MM.1S (cell line): ENCODE data around the gene GRB2.

ENCODE experiments used
- DNase-seq: peaks from one replicate; pipeline ENCODE4 v3.0.0-alpha.2; 2015
- H2AFZ ChIP-seq: fragments of 300-600 bp; sonication (generic); 2 replicates; pipeline ENCODE4 v1.6.0; 2016; ENCODE audit warnings: antibody characterized with exemption, low read length
- H3F3A ChIP-seq: fragments of 300-600 bp; sonication (generic); 2 replicates; pipeline ENCODE4 v1.6.1; 2016; ENCODE audit warnings: mild to moderate bottlenecking, antibody characterized with exemption, low read length, moderate library complexity, mixed read lengths; ENCODE audit not compliant: insufficient read depth
- H3K27ac ChIP-seq: fragments of 300-600 bp; sonication (generic); 2 replicates; pipeline ENCODE4 v1.5.1; 2016; ENCODE audit warnings: mild to moderate bottlenecking, low read length
- H3K27me3 ChIP-seq: fragments of 300-600 bp; sonication (generic); replicated peaks from 2 replicates; pipeline ENCODE4 v1.6.0; 2016; ENCODE audit warnings: low read length; ENCODE audit not compliant: insufficient read depth
- H3K36me3 ChIP-seq: fragments of 300-600 bp; sonication (generic); replicated peaks from 2 replicates; pipeline ENCODE4 v1.6.1; 2016; ENCODE audit warnings: mild to moderate bottlenecking, low read length, mixed read lengths; ENCODE audit not compliant: insufficient read depth
- H3K4me1 ChIP-seq: fragments of 300-600 bp; sonication (generic); 2 replicates; pipeline ENCODE4 v1.6.1; 2016; ENCODE audit warnings: low read length, mixed read lengths
- H3K4me2 ChIP-seq: fragments of 300-600 bp; sonication (generic); 2 replicates; pipeline ENCODE4 v1.6.0; 2016; ENCODE audit warnings: low read depth, low read length
- H3K4me3 ChIP-seq: fragments of 300-600 bp; sonication (generic); 2 replicates; pipeline ENCODE4 v1.5.1; 2016; ENCODE audit warnings: low read length, mixed read lengths
- H3K79me2 ChIP-seq: fragments of 300-600 bp; sonication (generic); 2 replicates; pipeline ENCODE4 v1.6.1; 2016; ENCODE audit warnings: mixed run types, low read length, mixed read lengths
- H3K9ac ChIP-seq: fragments of 300-600 bp; sonication (generic); 2 replicates; pipeline ENCODE4 v1.6.1; 2016; ENCODE audit warnings: low read length, mixed read lengths
- H3K9me2 ChIP-seq: fragments of 300-600 bp; sonication (generic); replicated peaks from 2 replicates; pipeline ENCODE4 v1.6.1; 2016; ENCODE audit warnings: mild to moderate bottlenecking, low read length, mixed read lengths; ENCODE audit not compliant: insufficient read depth
- H3K9me3 ChIP-seq: fragments of 300-600 bp; sonication (generic); replicated peaks from 2 replicates; pipeline ENCODE4 v1.6.1; 2016; ENCODE audit warnings: mild to moderate bottlenecking, low read length, mixed read lengths; ENCODE audit not compliant: insufficient read depth
- H4K20me1 ChIP-seq: fragments of 300-600 bp; sonication (generic); 2 replicates; pipeline ENCODE4 v1.6.1; 2016; ENCODE audit warnings: mild to moderate bottlenecking, low read length, moderate library complexity, mixed read lengths; ENCODE audit not compliant: insufficient read depth
- EZH2 ChIP-seq: fragments of 300-600 bp; sonication (generic); optimal IDR thresholded peaks from 2 replicates; pipeline ENCODE3; 2017; ENCODE audit warnings: low read depth, mild to moderate bottlenecking, antibody characterized with exemption, low read length, mixed read lengths
- EZH2phosphoT487 ChIP-seq: fragments of 300-600 bp; sonication (generic); IDR thresholded peaks from 2 replicates; pipeline ENCODE4 v1.6.1; 2018; ENCODE audit warnings: antibody characterized with exemption, low read length
- TF ChIP-seq, protein P1 (sequence below): fragments of 300-600 bp; sonication (generic); IDR thresholded peaks from 2 replicates; pipeline ENCODE4 v1.5.1; 2016; ENCODE audit warnings: antibody characterized with exemption, low read length, mixed read lengths

GRB2 gene

GRCh38 chr17:75289832-75290337 is 115.6 kb downstream of the GRB2 start:
- Histone ChIP-seq H3K79me2 (peaks cover 41% of the 10 kb centered on the region), H3K36me3 (peaks cover 11% of the 10 kb centered on the region; the same call in 1 of the 2 replicates), H3K9me3 (no peaks in the 10 kb centered on the region), H3K27ac (peak overlapping the region; percentile 79), H3K4me3 (peak overlapping the region; percentile 87), H4K20me1 (no peaks in the 10 kb centered on the region), H3K4me2 (peak overlapping the region; percentile 59), H3K27me3 (no peaks in the 10 kb centered on the region), H2AFZ (peak overlapping the region; percentile 92), H3K4me1 (0 out of 2 replicates have a peak, but pooled peaks cover 8% of the 10 kb centered on the region), H3F3A (peaks cover 20% of the 10 kb centered on the region), H3K9ac (peak overlapping the region; percentile 77), H3K9me2 (no peaks in the 10 kb centered on the region)
- peak; percentile 70 for DNase-seq
- TF ChIP-seq EZH2phosphoT487 (no peak), EZH2 (no peak)
- TF ChIP-seq, protein P1, sequence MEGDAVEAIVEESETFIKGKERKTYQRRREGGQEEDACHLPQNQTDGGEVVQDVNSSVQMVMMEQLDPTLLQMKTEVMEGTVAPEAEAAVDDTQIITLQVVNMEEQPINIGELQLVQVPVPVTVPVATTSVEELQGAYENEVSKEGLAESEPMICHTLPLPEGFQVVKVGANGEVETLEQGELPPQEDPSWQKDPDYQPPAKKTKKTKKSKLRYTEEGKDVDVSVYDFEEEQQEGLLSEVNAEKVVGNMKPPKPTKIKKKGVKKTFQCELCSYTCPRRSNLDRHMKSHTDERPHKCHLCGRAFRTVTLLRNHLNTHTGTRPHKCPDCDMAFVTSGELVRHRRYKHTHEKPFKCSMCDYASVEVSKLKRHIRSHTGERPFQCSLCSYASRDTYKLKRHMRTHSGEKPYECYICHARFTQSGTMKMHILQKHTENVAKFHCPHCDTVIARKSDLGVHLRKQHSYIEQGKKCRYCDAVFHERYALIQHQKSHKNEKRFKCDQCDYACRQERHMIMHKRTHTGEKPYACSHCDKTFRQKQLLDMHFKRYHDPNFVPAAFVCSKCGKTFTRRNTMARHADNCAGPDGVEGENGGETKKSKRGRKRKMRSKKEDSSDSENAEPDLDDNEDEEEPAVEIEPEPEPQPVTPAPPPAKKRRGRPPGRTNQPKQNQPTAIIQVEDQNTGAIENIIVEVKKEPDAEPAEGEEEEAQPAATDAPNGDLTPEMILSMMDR = peak; percentile 28; the same call in 1 of the 2 replicates

DNA sequence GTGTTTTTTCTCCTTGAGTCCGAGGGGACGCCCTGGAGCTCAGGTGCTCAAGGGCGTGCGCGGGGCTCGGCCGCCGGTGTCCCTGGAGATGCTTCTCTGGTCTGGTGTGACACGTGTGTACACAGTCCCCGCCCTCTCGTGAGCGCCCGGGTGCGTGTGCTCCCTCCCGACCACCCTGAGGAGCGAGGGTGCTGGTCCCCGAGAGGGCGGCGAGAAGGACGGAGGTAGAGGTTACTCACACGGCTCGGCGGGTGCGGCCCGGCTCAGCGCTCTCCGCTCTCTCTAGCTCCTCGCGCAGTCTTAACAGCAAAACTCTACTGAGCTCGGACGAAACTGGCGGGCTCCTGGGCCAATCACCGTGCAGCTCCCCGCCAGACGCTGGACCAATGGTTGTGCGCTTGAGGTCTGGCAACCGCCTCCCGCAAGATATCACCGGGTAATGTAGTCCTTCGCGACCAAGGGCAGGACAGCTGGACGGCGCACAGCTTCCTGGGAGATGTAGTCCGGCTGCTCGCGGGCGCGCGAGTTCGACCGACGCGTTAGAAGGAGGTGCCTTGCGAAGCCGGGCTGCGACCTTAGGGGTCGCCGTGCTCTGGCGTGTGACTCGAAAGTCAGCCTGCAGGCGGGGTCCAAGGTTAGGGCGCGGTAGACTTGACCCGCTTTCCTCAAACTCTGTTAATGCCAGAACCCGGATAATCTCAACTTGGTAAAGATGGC is 116.2 kb downstream of the GRB2 start, which contains the start of gene SLC25A19:
TSS of gene SLC25A19 (minus strand) at position 319 of the 717 bp plus-strand sequence. CDS start 2,669 bp downstream, outside the sequence.
- no peaks in the 10 kb centered on the region for H3K9me3 ChIP-seq
- peak within 1 kb of the TSS; percentile 87 for H3K4me3 ChIP-seq
- H3K9ac ChIP-seq = peak within 1 kb of the TSS; percentile 82
- H3F3A ChIP-seq = peaks cover 19% of the 10 kb centered on the region
- no peaks in the 10 kb centered on the region for H3K9me2 ChIP-seq
- no peaks in the 10 kb centered on the region for H3K27me3 ChIP-seq
- DNase-seq = peak; percentile 99
- 0 out of 2 replicates have a peak, but pooled peaks cover 7% of the 10 kb centered on the region for H3K4me1 ChIP-seq
- peak within 1 kb of the TSS; percentile 79 for H3K27ac ChIP-seq
- H3K4me2 ChIP-seq = peak within 1 kb of the TSS; percentile 84
- peaks cover 44% of the 10 kb centered on the region for H3K79me2 ChIP-seq
- peak within 1 kb of the TSS; percentile 92 for H2AFZ ChIP-seq
- TF ChIP-seq EZH2phosphoT487 = no peak
- no peak for TF ChIP-seq EZH2
- TF ChIP-seq, protein P1 = no peak; the same call in 1 of the 2 replicates
- H4K20me1 ChIP-seq = no peaks in the 10 kb centered on the region
- H3K36me3 ChIP-seq = peaks cover 11% of the 10 kb centered on the region; the same call in 1 of the 2 replicates

DNA sequence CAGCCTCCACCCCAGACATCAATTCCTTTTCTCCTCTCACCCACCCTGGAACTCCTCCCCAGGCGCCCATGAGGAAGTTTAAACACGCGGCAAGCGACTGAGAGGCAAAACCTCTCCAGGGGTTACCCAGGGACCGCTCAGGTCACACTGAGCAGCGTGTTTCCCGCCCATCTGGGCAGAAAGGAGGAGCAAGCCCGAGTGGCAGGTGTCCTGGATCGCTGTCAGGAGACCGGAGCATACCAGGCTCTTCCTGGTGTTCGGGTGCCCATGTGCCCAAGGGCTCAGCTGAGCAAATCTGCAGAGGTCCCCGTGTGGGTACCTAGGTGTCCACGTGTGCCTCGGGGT is 116.7 kb downstream of the GRB2 start:
- no peaks in the 10 kb centered on the region for H3K9me2 ChIP-seq
- no peaks in the 10 kb centered on the region for H3K9me3 ChIP-seq
- 0 out of 2 replicates have a peak, but pooled peaks cover 5% of the 10 kb centered on the region for H3K4me1 ChIP-seq
- peaks cover 16% of the 10 kb centered on the region for H3F3A ChIP-seq
- H2AFZ ChIP-seq = peak overlapping the region; percentile 82
- H3K36me3 ChIP-seq = peaks cover 11% of the 10 kb centered on the region; the same call in 1 of the 2 replicates
- peak overlapping the region; percentile 82 for H3K9ac ChIP-seq
- H3K79me2 ChIP-seq = peaks cover 44% of the 10 kb centered on the region
- no peaks in the 10 kb centered on the region for H3K27me3 ChIP-seq
- H4K20me1 ChIP-seq = no peaks in the 10 kb centered on the region
- peak overlapping the region; percentile 87 for H3K4me3 ChIP-seq
- H3K27ac ChIP-seq = peak overlapping the region; percentile 79
- TF ChIP-seq EZH2phosphoT487 (no peak), EZH2 (no peak)
- TF ChIP-seq, protein P1 = no peak
- DNase-seq = peak; percentile 84
- peak overlapping the region; percentile 84 for H3K4me2 ChIP-seq
